HepG2 (cell line): ENCODE measurements around the gene CIAO3. TPM values are rescaled to one million over a fixed set of nuclear protein-coding genes. Genes with fewer than 3 reads are reported as not detected.

Source experiments
- FOXP1 ChIP-seq, 2 experiments: fragments of 450-650 bp in 1 of 2; IDR thresholded peaks; 2 replicates each; pipeline ENCODE4 v1.6.1; 2017 to 2018; ENCODE audit warnings: antibody characterized with exemption in 1 of 2
- SIN3A ChIP-seq: IDR thresholded peaks from 2 replicates; pipeline ENCODE4 v1.6.1; 2011; ENCODE audit warnings: low read depth, mild to moderate bottlenecking, control low read depth, low read length, borderline replicate concordance
- SP5 ChIP-seq: IDR thresholded peaks from 2 replicates; pipeline ENCODE4 v1.6.1; 2016; ENCODE audit warnings: low read depth, borderline replicate concordance
- SRSF1 ChIP-seq: fragments of 200-400 bp; formaldehyde crosslinking; optimal IDR thresholded peaks from 2 replicates; pipeline ENCODE3; 2017; ENCODE audit warnings: mild to moderate bottlenecking, low read depth, low read length, moderate library complexity
- TCF7 ChIP-seq: sonication (generic); IDR thresholded peaks from 2 replicates; pipeline ENCODE4 v1.6.1; 2016; ENCODE audit warnings: antibody characterized with exemption, low read depth
- ZNF121 ChIP-seq: sonication (generic); formaldehyde crosslinking; IDR thresholded peaks from 2 replicates; pipeline ENCODE4 v1.5.0; 2020; ENCODE audit warnings: mild to moderate bottlenecking, missing genetic modification reagents
- ZNF24 ChIP-seq: fragments of 450-650 bp; IDR thresholded peaks from 2 replicates; pipeline ENCODE4 v1.6.1; 2017; ENCODE audit warnings: antibody characterized with exemption, mild to moderate bottlenecking
- ZNF350 ChIP-seq: sonication (generic); formaldehyde crosslinking; IDR thresholded peaks from 2 replicates; pipeline ENCODE4 v1.4.0; 2020; ENCODE audit warnings: mild to moderate bottlenecking, low read depth, missing genetic modification reagents, borderline replicate concordance
- ZNF501 ChIP-seq: sonication (generic); formaldehyde crosslinking; IDR thresholded peaks from 2 replicates; pipeline ENCODE4 v1.5.1; 2020; ENCODE audit warnings: mild to moderate bottlenecking, moderate library complexity, missing genetic modification reagents
- ZNF709 ChIP-seq: sonication (generic); formaldehyde crosslinking; IDR thresholded peaks from 2 replicates; pipeline ENCODE4 v1.5.0; 2020; ENCODE audit warnings: mild to moderate bottlenecking, missing genetic modification reagents
- ZNF773 ChIP-seq: sonication (generic); formaldehyde crosslinking; IDR thresholded peaks from 2 replicates; pipeline ENCODE4 v1.4.0; 2020; ENCODE audit warnings: missing genetic modification reagents, borderline replicate concordance
- polyA plus RNA-seq, 8 experiments: library from polyadenylated mRNA; depleted of rRNA in 3 of 8; stranded (reverse) in 7 of 8; unstranded in 1 of 8; fragments of >200 nt; fragmentation: Illumina TruSeq in 4 of 8; extraction: Trizol in 4 of 8; gene quantifications; 2 replicates each; pipeline versions ENCODE4 v1.2.1 to v1.2.3, GENCODE V29; 2011 to 2016; ENCODE audit warnings: low read depth in 4 of 8, missing spikeins in 1 of 8, mixed read lengths in 1 of 8; ENCODE audit not compliant: insufficient read depth in 1 of 8
- total RNA-seq, 5 experiments: library from RNA; depleted of rRNA; stranded (reverse); fragments of >200 nt; fragmentation: Illumina TruSeq; extraction: Trizol; gene quantifications; 2 replicates each; pipeline ENCODE4 v1.2.3, GENCODE V29; 2016; ENCODE audit warnings: low read depth in 1 of 5
- TF ChIP-seq, protein P1 (sequence below): IDR thresholded peaks from 2 replicates; pipeline ENCODE4 v1.6.1; 2012; ENCODE audit warnings: low read depth, low read length, improper control_type of control experiment
- TF ChIP-seq, protein P2 (sequence below), 2 experiments: sonication (generic) in 1 of 2; formaldehyde crosslinking in 1 of 2; IDR thresholded peaks; 2 replicates each; pipeline versions ENCODE4 v1.5.1 to v1.6.1; 2011 to 2020; ENCODE audit warnings: borderline replicate concordance in 1 of 2, low read depth in 1 of 2, low read length in 1 of 2, mild to moderate bottlenecking in 1 of 2, missing genetic modification reagents in 1 of 2, moderate library complexity in 1 of 2
- TF ChIP-seq, protein P3 (sequence below): sonication (generic); formaldehyde crosslinking; conservative IDR thresholded peaks from 2 replicates; pipeline ENCODE4 v1.8.0; 2022; ENCODE audit warnings: mild to moderate bottlenecking, moderate library complexity, missing genetic modification reagents
- TF ChIP-seq, protein P4 (sequence below): sonication (generic); formaldehyde crosslinking; IDR thresholded peaks from 2 replicates; pipeline ENCODE4 v1.8.0; 2022; ENCODE audit warnings: mild to moderate bottlenecking, missing genetic modification reagents, borderline replicate concordance
- TF ChIP-seq, protein P5 (sequence below): sonication (generic); formaldehyde crosslinking; IDR thresholded peaks from 2 replicates; pipeline ENCODE4 v1.4.0; 2020; ENCODE audit warnings: missing genetic modification reagents, borderline replicate concordance

The CIAO3 gene
- total and polyA plus RNA-seq, 2 of the 13 experiments (the other 11 are each of a cell fraction or from before 2014, with no cell fraction given) = 21.7 to 25.0 TPM

DNA sequence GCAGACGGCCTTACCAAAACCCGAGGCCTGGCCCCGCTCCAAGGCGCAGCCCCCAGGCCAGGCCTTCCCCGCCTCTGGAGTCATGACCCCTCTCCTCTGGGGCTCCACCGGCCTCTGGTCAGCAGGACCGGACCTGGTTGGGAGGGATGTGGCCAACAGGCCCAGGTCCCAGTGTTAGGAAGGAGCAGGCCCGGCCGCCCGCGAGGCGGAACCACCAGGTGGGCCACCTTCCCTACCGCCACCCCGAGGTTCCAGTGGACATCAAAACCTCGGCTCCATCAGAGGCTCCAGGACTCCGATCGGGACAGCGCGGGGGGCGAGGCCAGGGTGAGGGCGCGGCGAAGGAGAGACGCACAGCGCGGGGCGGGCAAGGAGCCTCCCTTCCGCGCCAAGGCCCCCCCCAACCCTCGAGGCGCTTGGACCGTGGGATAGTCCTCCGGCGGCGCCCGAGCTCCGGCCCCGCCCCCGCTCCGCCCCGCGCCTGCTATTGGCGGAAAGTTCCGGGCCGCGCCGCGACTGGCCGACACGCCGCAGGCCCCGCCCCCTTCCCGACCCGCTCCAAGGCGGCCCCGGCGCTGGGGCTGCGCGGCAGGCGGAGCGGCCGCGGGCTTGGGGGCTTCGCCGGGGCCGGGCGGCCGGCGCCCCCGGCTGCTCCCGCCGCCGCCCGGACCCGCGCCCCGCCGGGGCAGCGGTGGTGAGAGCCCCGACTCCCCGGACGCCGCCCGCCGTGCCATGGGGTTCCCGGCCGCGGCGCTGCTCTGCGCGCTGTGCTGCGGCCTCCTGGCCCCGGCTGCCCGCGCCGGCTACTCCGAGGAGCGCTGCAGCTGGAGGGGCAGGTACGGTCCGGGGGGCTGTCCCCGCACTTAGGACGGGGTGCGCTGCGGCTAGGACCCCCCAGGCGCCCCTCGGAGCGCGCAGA, 26.0 kb downstream of the CIAO3 start, which contains the start of gene METRN (continued):
- TF ChIP-seq, protein P1, sequence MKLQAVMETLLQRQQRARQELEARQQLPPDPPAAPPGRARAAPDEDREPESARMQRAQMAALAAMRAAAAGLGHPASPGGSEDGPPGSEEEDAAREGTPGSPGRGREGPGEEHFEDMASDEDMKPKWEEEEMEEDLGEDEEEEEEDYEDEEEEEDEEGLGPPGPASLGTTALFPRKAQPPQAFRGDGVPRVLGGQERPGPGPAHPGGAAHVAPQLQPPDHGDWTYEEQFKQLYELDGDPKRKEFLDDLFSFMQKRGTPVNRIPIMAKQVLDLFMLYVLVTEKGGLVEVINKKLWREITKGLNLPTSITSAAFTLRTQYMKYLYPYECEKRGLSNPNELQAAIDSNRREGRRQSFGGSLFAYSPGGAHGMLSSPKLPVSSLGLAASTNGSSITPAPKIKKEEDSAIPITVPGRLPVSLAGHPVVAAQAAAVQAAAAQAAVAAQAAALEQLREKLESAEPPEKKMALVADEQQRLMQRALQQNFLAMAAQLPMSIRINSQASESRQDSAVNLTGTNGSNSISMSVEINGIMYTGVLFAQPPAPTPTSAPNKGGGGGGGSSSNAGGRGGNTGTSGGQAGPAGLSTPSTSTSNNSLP = no peak
- TF ChIP-seq TCF7 = no peak
- TF ChIP-seq ZNF773 (CRISPR knock-in tag) = no peak
- TF ChIP-seq ZNF121 = no peak
- TF ChIP-seq, protein P2, sequence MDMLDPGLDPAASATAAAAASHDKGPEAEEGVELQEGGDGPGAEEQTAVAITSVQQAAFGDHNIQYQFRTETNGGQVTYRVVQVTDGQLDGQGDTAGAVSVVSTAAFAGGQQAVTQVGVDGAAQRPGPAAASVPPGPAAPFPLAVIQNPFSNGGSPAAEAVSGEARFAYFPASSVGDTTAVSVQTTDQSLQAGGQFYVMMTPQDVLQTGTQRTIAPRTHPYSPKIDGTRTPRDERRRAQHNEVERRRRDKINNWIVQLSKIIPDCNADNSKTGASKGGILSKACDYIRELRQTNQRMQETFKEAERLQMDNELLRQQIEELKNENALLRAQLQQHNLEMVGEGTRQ (IDR thresholded peaks at IDR 0.05; ENCODE audit: low read depth, low read length) = no peak
- TF ChIP-seq, protein P2 (CRISPR knock-in tag; IDR thresholded peaks at IDR 0.05; ENCODE audit: borderline replicate concordance) = no peak
- no peak for TF ChIP-seq SIN3A
- TF ChIP-seq SRSF1 = no peak
- no peak for TF ChIP-seq ZNF24
- TF ChIP-seq FOXP1 (IDR thresholded peaks at IDR 0.05) = no peak
- no peak for TF ChIP-seq FOXP1 (CRISPR knock-in tag; IDR thresholded peaks at IDR 0.05)
- TF ChIP-seq, protein P3, sequence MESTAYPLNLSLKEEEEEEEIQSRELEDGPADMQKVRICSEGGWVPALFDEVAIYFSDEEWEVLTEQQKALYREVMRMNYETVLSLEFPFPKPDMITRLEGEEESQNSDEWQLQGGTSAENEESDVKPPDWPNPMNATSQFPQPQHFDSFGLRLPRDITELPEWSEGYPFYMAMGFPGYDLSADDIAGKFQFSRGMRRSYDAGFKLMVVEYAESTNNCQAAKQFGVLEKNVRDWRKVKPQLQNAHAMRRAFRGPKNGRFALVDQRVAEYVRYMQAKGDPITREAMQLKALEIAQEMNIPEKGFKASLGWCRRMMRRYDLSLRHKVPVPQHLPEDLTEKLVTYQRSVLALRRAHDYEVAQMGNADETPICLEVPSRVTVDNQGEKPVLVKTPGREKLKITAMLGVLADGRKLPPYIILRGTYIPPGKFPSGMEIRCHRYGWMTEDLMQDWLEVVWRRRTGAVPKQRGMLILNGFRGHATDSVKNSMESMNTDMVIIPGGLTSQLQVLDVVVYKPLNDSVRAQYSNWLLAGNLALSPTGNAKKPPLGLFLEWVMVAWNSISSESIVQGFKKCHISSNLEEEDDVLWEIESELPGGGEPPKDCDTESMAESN (CRISPR knock-in tag) = 0 out of 2 replicates have a peak, but pooled peaks have one; percentile 29
- TF ChIP-seq ZNF709 (CRISPR knock-in tag) = no peak
- TF ChIP-seq, protein P4, sequence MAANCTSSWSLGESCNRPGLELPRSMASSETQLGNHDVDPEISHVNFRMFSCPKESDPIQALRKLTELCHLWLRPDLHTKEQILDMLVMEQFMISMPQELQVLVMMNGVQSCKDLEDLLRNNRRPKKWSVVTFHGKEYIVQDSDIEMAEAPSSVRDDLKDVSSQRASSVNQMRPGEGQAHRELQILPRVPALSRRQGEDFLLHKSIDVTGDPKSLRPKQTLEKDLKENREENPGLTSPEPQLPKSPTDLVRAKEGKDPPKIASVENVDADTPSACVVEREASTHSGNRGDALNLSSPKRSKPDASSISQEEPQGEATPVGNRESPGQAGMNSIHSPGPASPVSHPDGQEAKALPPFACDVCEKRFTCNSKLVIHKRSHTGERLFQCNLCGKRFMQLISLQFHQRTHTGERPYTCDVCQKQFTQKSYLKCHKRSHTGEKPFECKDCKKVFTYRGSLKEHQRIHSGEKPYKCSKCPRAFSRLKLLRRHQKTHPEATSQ (CRISPR knock-in tag) = no peak
- no peak for TF ChIP-seq ZNF501
- TF ChIP-seq ZNF350 = no peak
- peak; percentile 47; the same call in 1 of the 2 replicates for TF ChIP-seq SP5 (CRISPR knock-in tag)
- TF ChIP-seq, protein P5, sequence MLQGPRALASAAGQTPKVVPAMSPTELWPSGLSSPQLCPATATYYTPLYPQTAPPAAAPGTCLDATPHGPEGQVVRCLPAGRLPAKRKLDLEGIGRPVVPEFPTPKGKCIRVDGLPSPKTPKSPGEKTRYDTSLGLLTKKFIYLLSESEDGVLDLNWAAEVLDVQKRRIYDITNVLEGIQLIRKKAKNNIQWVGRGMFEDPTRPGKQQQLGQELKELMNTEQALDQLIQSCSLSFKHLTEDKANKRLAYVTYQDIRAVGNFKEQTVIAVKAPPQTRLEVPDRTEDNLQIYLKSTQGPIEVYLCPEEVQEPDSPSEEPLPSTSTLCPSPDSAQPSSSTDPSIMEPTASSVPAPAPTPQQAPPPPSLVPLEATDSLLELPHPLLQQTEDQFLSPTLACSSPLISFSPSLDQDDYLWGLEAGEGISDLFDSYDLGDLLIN = no peak
